HFF-Myc (cell line): ENCODE results near the gene CD84.
"Not testable (repeated sequence)": the region's sequence is repeated elsewhere in the genome, so short reads cannot be mapped to it uniquely, and the experiment has no call there.

ENCODE experiments used
- DNase-seq: peaks from one replicate; pipeline ENCODE4 v3.0.0-alpha.2; 2011; ENCODE audit warnings: low read depth; ENCODE audit errors: extremely low read depth
- H3K4me3 ChIP-seq: replicated peaks from 2 replicates; pipeline ENCODE4 v1.5.1; 2011; ENCODE audit warnings: low read depth, mild to moderate bottlenecking, control low read depth, low read length
- CTCF ChIP-seq: IDR thresholded peaks from 2 replicates; pipeline ENCODE4 v1.5.1; 2012; ENCODE audit warnings: mild to moderate bottlenecking, low read depth, low read length, control low read depth; ENCODE audit errors: missing control alignments

Gene CD84

GRCh38 chr1:160575112-160575664, 4.1 kb downstream of the CD84 start:
- TF ChIP-seq CTCF: no peak
- DNase-seq: no peak
- H3K4me3 ChIP-seq: no peak overlapping the region

- no peak for TF ChIP-seq CTCF
- H3K4me3 ChIP-seq: no peak overlapping the region
- no peak for DNase-seq
These were observed 8.5 kb downstream of the CD84 start for GRCh38 chr1:160570840-160571239.

- no peak for DNase-seq
- no peak for TF ChIP-seq CTCF
- H3K4me3 ChIP-seq: no peak overlapping the region
These were observed 9.5 kb downstream of the CD84 start for GRCh38 chr1:160569806-160570205.

- TF ChIP-seq CTCF: no peak
- DNase-seq: no peak
- no peak overlapping the region for H3K4me3 ChIP-seq
These were observed 11.2 kb downstream of the CD84 start for GRCh38 chr1:160567858-160568682.

DNA sequence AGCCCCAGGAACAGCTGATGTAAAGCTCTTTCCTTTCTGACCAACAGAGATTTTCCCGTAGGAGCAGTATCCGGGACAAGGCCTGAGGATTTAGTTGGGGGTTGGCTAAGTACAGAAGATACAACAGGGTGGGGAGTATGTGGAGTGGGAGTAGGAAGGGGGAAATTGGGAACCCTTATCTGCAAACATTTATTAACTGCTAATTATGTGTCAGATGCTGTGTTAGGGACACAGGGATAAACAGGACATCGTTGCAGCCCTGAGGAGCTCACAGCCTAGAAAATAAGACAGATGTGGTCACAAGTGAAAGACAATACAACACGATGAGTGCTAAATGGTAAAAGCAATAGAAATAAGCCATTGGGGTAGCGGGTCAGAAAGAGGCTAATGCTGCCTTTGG, 12.0 kb downstream of the CD84 start:
- no peak for DNase-seq
- TF ChIP-seq CTCF: no peak
- H3K4me3 ChIP-seq: no peak overlapping the region

GRCh38 chr1:160565564-160565963, 13.7 kb downstream of the CD84 start:
- TF ChIP-seq CTCF: no peak
- H3K4me3 ChIP-seq: no peak overlapping the region
- DNase-seq: no peak

DNA sequence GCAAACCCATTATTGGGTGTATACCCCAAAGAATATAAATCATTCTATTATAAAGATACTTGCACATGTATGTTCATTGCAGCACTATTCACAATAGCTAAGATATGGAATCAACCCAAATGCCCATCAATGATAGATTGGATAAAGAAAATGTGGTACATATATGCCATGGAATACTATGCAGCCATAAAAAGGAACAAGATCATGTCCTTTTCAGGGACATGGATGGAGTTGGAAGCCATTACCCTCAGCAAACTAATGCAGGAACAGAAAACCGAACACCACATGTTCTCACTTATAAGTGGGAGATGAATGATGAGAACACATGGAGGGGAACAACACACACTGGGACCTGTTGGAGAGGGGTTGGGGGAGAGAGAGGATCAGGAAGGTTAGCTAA, 16.1 kb downstream of the CD84 start:
- H3K4me3 ChIP-seq, DNase-seq: not testable (repeated sequence)

GRCh38 chr1:160562745-160563144, 16.6 kb downstream of the CD84 start:
- not testable (repeated sequence) for DNase-seq

More at GRCh38 chr1:160562745-160563144, 16.6 kb downstream of the CD84 start:
- H3K4me3 ChIP-seq: not testable (repeated sequence)
